Smooth muscle cell (in vitro differentiated cells): ENCODE data around the gene SMYD3. TPM values are rescaled to one million over a fixed set of nuclear protein-coding genes. Genes with fewer than 3 reads are reported as not detected.
"Not testable (repeated sequence)": the region's sequence is repeated elsewhere in the genome, so short reads cannot be mapped to it uniquely, and the experiment has no call there.

ENCODE experiments used
- DNase-seq: peaks from one replicate; lab custom pipeline; 2025; ENCODE audit not compliant: unreplicated experiment; lab: John Stamatoyannopoulos, UW
- H2AFZ ChIP-seq: fragments of 200-600 bp; sonication (generic); 2 replicates; pipeline ENCODE4 v1.6.0; 2016; ENCODE audit warnings: antibody characterized with exemption, low read depth, mild to moderate bottlenecking
- H3F3A ChIP-seq: fragments of 200-600 bp; sonication (generic); 2 replicates; pipeline ENCODE4 v1.6.0; 2017; ENCODE audit warnings: antibody characterized with exemption, low read depth
- H3K27ac ChIP-seq: fragments of 200-600 bp; sonication (generic); 2 replicates; pipeline ENCODE4 v1.5.1; 2016; ENCODE audit warnings: low read depth, mild to moderate bottlenecking
- H3K27me3 ChIP-seq: fragments of 200-600 bp; sonication (generic); 2 replicates; pipeline ENCODE4 v1.6.1; 2016; ENCODE audit warnings: low read depth, mild to moderate bottlenecking
- H3K36me3 ChIP-seq: fragments of 200-600 bp; sonication (generic); 2 replicates; pipeline ENCODE4 v1.5.1; 2016; ENCODE audit warnings: low read depth
- H3K4me1 ChIP-seq: fragments of 200-600 bp; sonication (generic); 2 replicates; pipeline ENCODE4 v1.5.1; 2016; ENCODE audit warnings: low read depth
- H3K4me2 ChIP-seq: fragments of 200-600 bp; sonication (generic); 2 replicates; pipeline ENCODE4 v1.6.0; 2016; ENCODE audit warnings: mild to moderate bottlenecking
- H3K4me3 ChIP-seq: fragments of 200-600 bp; sonication (generic); 2 replicates; pipeline ENCODE4 v1.5.1; 2016; ENCODE audit warnings: mild to moderate bottlenecking
- H3K79me2 ChIP-seq: fragments of 200-600 bp; sonication (generic); 2 replicates; pipeline ENCODE4 v1.6.0; 2016; ENCODE audit warnings: low read depth, mild to moderate bottlenecking
- H3K9ac ChIP-seq: fragments of 200-600 bp; sonication (generic); 2 replicates; pipeline ENCODE4 v1.6.0; 2016; ENCODE audit warnings: low read depth
- H3K9me3 ChIP-seq: fragments of 200-600 bp; sonication (generic); replicated peaks from 2 replicates; pipeline ENCODE4 v1.5.1; 2016; ENCODE audit warnings: low read depth
- H4K20me1 ChIP-seq: fragments of 200-600 bp; sonication (generic); 2 replicates; pipeline ENCODE4 v1.6.0; 2016; ENCODE audit warnings: low read depth
- WGBS: methylation state at CpG from one replicate; pipeline ENCODE4 v1.1.7; 2016; ENCODE audit warnings: low lambda C conversion rate; 5-methylcytosine and 5-hydroxymethylcytosine counted together
- polyA plus RNA-seq: library from polyadenylated mRNA; unstranded; fragments of >200 nt; fragmentation: Nextera tagmentation; extraction: Ambion mirVana; gene quantifications from 2 replicates; pipeline ENCODE4 v1.2.1, GENCODE V29; 2016
- total RNA-seq: library from RNA; depleted of rRNA; stranded (reverse); fragments of >200 nt; gene quantifications from 2 replicates; pipeline ENCODE4 v1.2.3, GENCODE V29; 2014
- TF ChIP-seq, protein P1 (sequence below): fragments of 200-600 bp; sonication (generic); IDR thresholded peaks from 2 replicates; pipeline ENCODE4 v1.5.1; 2017; ENCODE audit warnings: borderline replicate concordance, mild to moderate bottlenecking, antibody characterized with exemption; ENCODE audit not compliant: insufficient read depth, poor library complexity, severe bottlenecking

The SMYD3 gene
- total and polyA plus RNA-seq, 2 experiments from 2014 or later, result 162 to 301 TPM

GRCh38 chr1:245952383-245953026, 554.6 kb downstream of the SMYD3 start:
- Histone ChIP-seq H3K9ac (no peak overlapping the region), H3K9me3 (no peaks in the 10 kb centered on the region), H2AFZ (no peak overlapping the region), H3K79me2 (peaks cover 31% of the 10 kb centered on the region), H3F3A (peaks cover 6% of the 10 kb centered on the region), H3K27me3 (no peaks in the 10 kb centered on the region), H3K4me3 (no peak overlapping the region), H3K36me3 (no peaks in the 10 kb centered on the region), H3K27ac (peak overlapping the region; percentile 82), H3K4me2 (peak overlapping the region; percentile 71), H3K4me1 (peaks cover 7% of the 10 kb centered on the region), H4K20me1 (no peaks in the 10 kb centered on the region)
- no peak for DNase-seq
- TF ChIP-seq, protein P1, sequence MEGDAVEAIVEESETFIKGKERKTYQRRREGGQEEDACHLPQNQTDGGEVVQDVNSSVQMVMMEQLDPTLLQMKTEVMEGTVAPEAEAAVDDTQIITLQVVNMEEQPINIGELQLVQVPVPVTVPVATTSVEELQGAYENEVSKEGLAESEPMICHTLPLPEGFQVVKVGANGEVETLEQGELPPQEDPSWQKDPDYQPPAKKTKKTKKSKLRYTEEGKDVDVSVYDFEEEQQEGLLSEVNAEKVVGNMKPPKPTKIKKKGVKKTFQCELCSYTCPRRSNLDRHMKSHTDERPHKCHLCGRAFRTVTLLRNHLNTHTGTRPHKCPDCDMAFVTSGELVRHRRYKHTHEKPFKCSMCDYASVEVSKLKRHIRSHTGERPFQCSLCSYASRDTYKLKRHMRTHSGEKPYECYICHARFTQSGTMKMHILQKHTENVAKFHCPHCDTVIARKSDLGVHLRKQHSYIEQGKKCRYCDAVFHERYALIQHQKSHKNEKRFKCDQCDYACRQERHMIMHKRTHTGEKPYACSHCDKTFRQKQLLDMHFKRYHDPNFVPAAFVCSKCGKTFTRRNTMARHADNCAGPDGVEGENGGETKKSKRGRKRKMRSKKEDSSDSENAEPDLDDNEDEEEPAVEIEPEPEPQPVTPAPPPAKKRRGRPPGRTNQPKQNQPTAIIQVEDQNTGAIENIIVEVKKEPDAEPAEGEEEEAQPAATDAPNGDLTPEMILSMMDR, result no peak
- WGBS, result 85% methylated on average over 7 of the region's 7 CpGs

- WGBS, result 96% methylated on average over 7 of the region's 7 CpGs
- Histone ChIP-seq H4K20me1 (no peaks in the 10 kb centered on the region), H3K79me2 (peaks cover 52% of the 10 kb centered on the region), H3K4me3 (no peak overlapping the region), H3K4me1 (peaks cover 10% of the 10 kb centered on the region), H3K9me3 (peaks cover 6% of the 10 kb centered on the region), H3F3A (peaks cover 8% of the 10 kb centered on the region), H3K36me3 (no peaks in the 10 kb centered on the region), H2AFZ (no peak overlapping the region), H3K27me3 (no peaks in the 10 kb centered on the region), H3K4me2 (no peak overlapping the region), H3K9ac (no peak overlapping the region), H3K27ac (no peak overlapping the region)
- TF ChIP-seq, protein P1, result no peak
- DNase-seq, result no peak
These were observed 558.3 kb downstream of the SMYD3 start for GRCh38 chr1:245948786-245949185.

DNA sequence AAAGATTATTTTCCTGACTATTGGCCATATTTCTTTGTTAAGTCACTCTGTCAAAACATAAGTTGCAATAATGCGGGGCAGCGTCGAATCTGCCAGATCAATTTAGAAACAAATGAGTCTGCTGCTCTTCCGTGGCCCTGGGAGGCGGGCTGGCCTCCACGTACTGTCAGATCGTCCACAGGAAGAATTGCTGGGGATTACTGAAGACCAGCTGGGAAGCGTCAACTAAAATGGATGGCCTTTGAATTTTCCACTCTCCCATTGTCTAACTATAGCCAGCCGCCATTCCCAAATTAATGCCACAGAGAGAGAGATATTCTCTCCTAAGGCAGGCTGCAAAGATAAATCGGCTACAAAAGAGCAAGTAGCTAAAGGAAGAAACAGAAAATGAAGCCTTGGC, 560.2 kb downstream of the SMYD3 start:
- no peaks in the 10 kb centered on the region for H3K36me3 ChIP-seq
- H3F3A ChIP-seq, result peaks cover 8% of the 10 kb centered on the region
- peak overlapping the region; percentile 77 for H3K27ac ChIP-seq
- H3K9ac ChIP-seq, result no peak overlapping the region
- H2AFZ ChIP-seq, result no peak overlapping the region
- peak overlapping the region; percentile 50 for H3K4me2 ChIP-seq
- no peak overlapping the region for H3K4me3 ChIP-seq
- H3K9me3 ChIP-seq, result peaks cover 6% of the 10 kb centered on the region
- TF ChIP-seq, protein P1, result no peak
- H3K4me1 ChIP-seq, result peaks cover 8% of the 10 kb centered on the region
- no peaks in the 10 kb centered on the region for H4K20me1 ChIP-seq
- H3K27me3 ChIP-seq, result no peaks in the 10 kb centered on the region
- H3K79me2 ChIP-seq, result peaks cover 59% of the 10 kb centered on the region
- DNase-seq, result no peak
- WGBS, result 28% methylated on average over 10 of the region's 10 CpGs

DNA sequence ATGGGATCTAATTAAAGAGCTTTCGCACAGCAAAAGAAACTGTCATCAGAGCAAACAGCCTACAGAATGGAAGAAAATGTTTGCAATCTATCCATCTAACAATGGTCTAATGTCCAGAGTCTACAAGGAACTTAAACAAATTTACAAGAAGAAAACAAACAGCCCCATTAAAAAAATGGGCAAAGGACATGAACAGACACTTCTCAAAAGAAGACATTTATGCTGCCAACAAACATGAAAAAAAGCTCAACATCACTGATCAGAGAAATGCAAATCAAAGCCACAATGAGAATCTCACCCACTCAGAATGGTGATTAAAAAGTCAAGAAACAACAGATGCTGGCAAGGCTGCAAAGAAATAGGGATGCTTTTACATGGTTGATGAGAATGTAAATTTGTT, 561.9 kb downstream of the SMYD3 start:
- peaks cover 69% of the 10 kb centered on the region for H3K79me2 ChIP-seq
- H3K4me2 ChIP-seq, H3K4me3 ChIP-seq, H3K9me3 ChIP-seq, H3F3A ChIP-seq, H3K36me3 ChIP-seq, H3K9ac ChIP-seq, DNase-seq, H2AFZ ChIP-seq, H4K20me1 ChIP-seq, H3K27me3 ChIP-seq: not testable (repeated sequence)
- WGBS, result 100% methylated on average over 1 of the region's 1 CpG
- peak overlapping the region; percentile 64 for H3K27ac ChIP-seq
- H3K4me1 ChIP-seq, result peaks cover 10% of the 10 kb centered on the region
